HepG2 (cell line): ENCODE results near the gene SLC25A10. TPM values are rescaled to one million over a fixed set of nuclear protein-coding genes. Genes with fewer than 3 reads are reported as not detected.
A peak's percentile ranks its signal among the peaks of the same experiment; 100 is the strongest.

Experiments
- ASH2L ChIP-seq: fragments of 300-600, 200-600 bp; sonication (generic); IDR thresholded peaks from 2 replicates; pipeline ENCODE4 v1.7.0; 2017; ENCODE audit warnings: low read depth, mild to moderate bottlenecking, moderate library complexity, mixed read lengths, low read length; ENCODE audit not compliant: insufficient read length
- CENPT ChIP-seq: sonication (generic); formaldehyde crosslinking; IDR thresholded peaks from 2 replicates; pipeline ENCODE4 v1.8.0; 2022; ENCODE audit warnings: low read depth, mild to moderate bottlenecking, moderate library complexity, missing genetic modification reagents
- DPF2 ChIP-seq: sonication (generic); formaldehyde crosslinking; IDR thresholded peaks from 2 replicates; pipeline ENCODE4 v1.4.0; 2020; ENCODE audit warnings: mild to moderate bottlenecking, low read depth, missing genetic modification reagents, borderline replicate concordance
- HDAC6 ChIP-seq: fragments of 200-600 bp; sonication (generic); IDR thresholded peaks from 2 replicates; pipeline ENCODE4 v1.7.0; 2017; ENCODE audit warnings: mild to moderate bottlenecking, antibody characterized with exemption, low read length, low read depth
- NFE2L1 ChIP-seq: sonication (generic); formaldehyde crosslinking; IDR thresholded peaks from 2 replicates; pipeline ENCODE4 v1.4.0; 2020; ENCODE audit warnings: missing genetic modification reagents, mild to moderate bottlenecking, borderline replicate concordance
- ZNF251 ChIP-seq: sonication (generic); formaldehyde crosslinking; IDR thresholded peaks from 2 replicates; pipeline ENCODE4 v1.9.0; 2021; ENCODE audit warnings: mild to moderate bottlenecking, missing genetic modification reagents
- polyA plus RNA-seq, 8 experiments: library from polyadenylated mRNA; depleted of rRNA in 3 of 8; stranded (reverse) in 7 of 8; unstranded in 1 of 8; fragments of >200 nt; fragmentation: Illumina TruSeq in 4 of 8; extraction: Trizol in 4 of 8; gene quantifications; 2 replicates each; pipeline versions ENCODE4 v1.2.1 to v1.2.3, GENCODE V29; 2011 to 2016; ENCODE audit warnings: low read depth in 4 of 8, missing spikeins in 1 of 8, mixed read lengths in 1 of 8; ENCODE audit not compliant: insufficient read depth in 1 of 8
- total RNA-seq, 5 experiments: library from RNA; depleted of rRNA; stranded (reverse); fragments of >200 nt; fragmentation: Illumina TruSeq; extraction: Trizol; gene quantifications; 2 replicates each; pipeline ENCODE4 v1.2.3, GENCODE V29; 2016; ENCODE audit warnings: low read depth in 1 of 5
- TF ChIP-seq, protein P1 (sequence below): sonication (generic); formaldehyde crosslinking; IDR thresholded peaks from 2 replicates; pipeline ENCODE4 v1.9.0; 2021; ENCODE audit warnings: missing genetic modification reagents, borderline replicate concordance
- TF ChIP-seq, protein P2 (sequence below): sonication (generic); formaldehyde crosslinking; IDR thresholded peaks from 2 replicates; pipeline ENCODE4 v1.5.0; 2020; ENCODE audit warnings: mild to moderate bottlenecking, missing genetic modification reagents, borderline replicate concordance
- TF ChIP-seq, protein P3 (sequence below): IDR thresholded peaks from 2 replicates; pipeline ENCODE4 v1.6.1; 2012; ENCODE audit warnings: inconsistent platforms
- TF ChIP-seq, protein P4 (sequence below): sonication (generic); formaldehyde crosslinking; IDR thresholded peaks from 2 replicates; pipeline ENCODE4 v1.4.0; 2020; ENCODE audit warnings: missing genetic modification reagents
- TF ChIP-seq, protein P5 (sequence below): sonication (generic); formaldehyde crosslinking; IDR thresholded peaks from 2 replicates; pipeline ENCODE4 v1.4.0; 2020; ENCODE audit warnings: missing genetic modification reagents, mild to moderate bottlenecking, borderline replicate concordance
- TF ChIP-seq, protein P6 (sequence below): sonication (generic); formaldehyde crosslinking; IDR thresholded peaks from 2 replicates; pipeline ENCODE4 v1.5.0; 2020; ENCODE audit warnings: missing genetic modification reagents
- TF ChIP-seq, protein P7 (sequence below): sonication (generic); formaldehyde crosslinking; conservative IDR thresholded peaks from 2 replicates; pipeline ENCODE4 v1.4.0; 2020; ENCODE audit warnings: missing genetic modification reagents

The SLC25A10 gene
- total and polyA plus RNA-seq, 2 of the 13 experiments (the other 11 are each of a cell fraction or from before 2014, with no cell fraction given), result 46.5 to 140 TPM

DNA sequence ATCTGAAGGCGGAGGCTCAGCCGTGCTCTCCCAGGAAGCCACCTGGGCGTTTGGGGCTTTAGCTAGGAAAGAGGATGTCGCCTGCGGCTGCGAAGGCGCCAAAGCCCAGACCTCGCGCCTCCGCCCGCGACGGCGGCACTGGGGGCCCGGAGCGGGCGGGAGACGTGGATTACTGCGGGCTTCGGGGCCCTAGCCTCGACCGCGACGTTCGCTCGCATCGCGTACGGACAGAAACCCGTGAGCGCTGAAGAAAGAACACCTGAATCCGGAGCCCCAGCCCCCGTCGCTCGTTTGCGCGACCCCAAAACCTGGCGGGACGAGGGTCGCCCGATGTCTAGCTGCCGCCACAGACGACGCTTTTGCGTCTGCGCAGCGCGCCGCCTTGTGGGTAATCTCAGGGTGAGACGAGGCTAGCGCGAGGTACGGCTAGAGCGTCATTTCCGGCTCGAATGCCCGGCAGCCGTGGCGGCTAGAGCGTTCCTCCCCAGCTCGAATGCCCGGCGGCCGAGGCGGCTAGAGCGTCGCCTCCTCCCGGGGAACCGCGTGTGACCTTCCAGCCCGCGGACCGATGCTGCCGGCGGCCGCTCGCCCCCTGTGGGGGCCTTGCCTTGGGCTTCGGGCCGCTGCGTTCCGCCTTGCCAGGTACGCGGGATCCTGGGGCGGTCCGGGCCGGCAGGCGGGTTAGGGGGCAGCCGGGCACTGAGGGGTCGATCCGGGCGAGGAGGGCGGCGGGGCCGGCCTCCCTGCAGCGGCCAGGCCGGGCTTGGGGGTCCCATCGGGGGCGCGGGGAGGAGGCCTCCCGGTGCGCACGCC lies 8.9 kb upstream of the SLC25A10 start, which contains the start of gene MRPL12 (continued):
- TF ChIP-seq NFE2L1 (CRISPR knock-in tag) (no peak; the same call in 1 of the 2 replicates), CENPT (CRISPR knock-in tag) (peak; percentile 92), HDAC6 (no peak), DPF2 (CRISPR knock-in tag) (no peak), ZNF251 (0 out of 2 replicates have a peak, but pooled peaks have one; percentile 71), ASH2L (peak; percentile 78)
- TF ChIP-seq, protein P1, sequence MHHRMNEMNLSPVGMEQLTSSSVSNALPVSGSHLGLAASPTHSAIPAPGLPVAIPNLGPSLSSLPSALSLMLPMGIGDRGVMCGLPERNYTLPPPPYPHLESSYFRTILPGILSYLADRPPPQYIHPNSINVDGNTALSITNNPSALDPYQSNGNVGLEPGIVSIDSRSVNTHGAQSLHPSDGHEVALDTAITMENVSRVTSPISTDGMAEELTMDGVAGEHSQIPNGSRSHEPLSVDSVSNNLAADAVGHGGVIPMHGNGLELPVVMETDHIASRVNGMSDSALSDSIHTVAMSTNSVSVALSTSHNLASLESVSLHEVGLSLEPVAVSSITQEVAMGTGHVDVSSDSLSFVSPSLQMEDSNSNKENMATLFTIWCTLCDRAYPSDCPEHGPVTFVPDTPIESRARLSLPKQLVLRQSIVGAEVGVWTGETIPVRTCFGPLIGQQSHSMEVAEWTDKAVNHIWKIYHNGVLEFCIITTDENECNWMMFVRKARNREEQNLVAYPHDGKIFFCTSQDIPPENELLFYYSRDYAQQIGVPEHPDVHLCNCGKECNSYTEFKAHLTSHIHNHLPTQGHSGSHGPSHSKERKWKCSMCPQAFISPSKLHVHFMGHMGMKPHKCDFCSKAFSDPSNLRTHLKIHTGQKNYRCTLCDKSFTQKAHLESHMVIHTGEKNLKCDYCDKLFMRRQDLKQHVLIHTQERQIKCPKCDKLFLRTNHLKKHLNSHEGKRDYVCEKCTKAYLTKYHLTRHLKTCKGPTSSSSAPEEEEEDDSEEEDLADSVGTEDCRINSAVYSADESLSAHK (CRISPR knock-in tag), result no peak
- TF ChIP-seq, protein P2, sequence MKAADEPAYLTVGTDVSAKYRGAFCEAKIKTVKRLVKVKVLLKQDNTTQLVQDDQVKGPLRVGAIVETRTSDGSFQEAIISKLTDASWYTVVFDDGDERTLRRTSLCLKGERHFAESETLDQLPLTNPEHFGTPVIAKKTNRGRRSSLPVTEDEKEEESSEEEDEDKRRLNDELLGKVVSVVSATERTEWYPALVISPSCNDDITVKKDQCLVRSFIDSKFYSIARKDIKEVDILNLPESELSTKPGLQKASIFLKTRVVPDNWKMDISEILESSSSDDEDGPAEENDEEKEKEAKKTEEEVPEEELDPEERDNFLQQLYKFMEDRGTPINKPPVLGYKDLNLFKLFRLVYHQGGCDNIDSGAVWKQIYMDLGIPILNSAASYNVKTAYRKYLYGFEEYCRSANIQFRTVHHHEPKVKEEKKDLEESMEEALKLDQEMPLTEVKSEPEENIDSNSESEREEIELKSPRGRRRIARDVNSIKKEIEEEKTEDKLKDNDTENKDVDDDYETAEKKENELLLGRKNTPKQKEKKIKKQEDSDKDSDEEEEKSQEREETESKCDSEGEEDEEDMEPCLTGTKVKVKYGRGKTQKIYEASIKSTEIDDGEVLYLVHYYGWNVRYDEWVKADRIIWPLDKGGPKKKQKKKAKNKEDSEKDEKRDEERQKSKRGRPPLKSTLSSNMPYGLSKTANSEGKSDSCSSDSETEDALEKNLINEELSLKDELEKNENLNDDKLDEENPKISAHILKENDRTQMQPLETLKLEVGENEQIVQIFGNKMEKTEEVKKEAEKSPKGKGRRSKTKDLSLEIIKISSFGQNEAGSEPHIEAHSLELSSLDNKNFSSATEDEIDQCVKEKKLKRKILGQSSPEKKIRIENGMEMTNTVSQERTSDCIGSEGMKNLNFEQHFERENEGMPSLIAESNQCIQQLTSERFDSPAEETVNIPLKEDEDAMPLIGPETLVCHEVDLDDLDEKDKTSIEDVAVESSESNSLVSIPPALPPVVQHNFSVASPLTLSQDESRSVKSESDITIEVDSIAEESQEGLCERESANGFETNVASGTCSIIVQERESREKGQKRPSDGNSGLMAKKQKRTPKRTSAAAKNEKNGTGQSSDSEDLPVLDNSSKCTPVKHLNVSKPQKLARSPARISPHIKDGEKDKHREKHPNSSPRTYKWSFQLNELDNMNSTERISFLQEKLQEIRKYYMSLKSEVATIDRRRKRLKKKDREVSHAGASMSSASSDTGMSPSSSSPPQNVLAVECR (CRISPR knock-in tag), result peak; percentile 99
- TF ChIP-seq, protein P3, sequence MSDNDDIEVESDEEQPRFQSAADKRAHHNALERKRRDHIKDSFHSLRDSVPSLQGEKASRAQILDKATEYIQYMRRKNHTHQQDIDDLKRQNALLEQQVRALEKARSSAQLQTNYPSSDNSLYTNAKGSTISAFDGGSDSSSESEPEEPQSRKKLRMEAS, result peak; percentile 97
- TF ChIP-seq, protein P4, sequence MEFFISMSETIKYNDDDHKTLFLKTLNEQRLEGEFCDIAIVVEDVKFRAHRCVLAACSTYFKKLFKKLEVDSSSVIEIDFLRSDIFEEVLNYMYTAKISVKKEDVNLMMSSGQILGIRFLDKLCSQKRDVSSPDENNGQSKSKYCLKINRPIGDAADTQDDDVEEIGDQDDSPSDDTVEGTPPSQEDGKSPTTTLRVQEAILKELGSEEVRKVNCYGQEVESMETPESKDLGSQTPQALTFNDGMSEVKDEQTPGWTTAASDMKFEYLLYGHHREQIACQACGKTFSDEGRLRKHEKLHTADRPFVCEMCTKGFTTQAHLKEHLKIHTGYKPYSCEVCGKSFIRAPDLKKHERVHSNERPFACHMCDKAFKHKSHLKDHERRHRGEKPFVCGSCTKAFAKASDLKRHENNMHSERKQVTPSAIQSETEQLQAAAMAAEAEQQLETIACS (CRISPR knock-in tag), result peak; percentile 68; the same call in 1 of the 2 replicates
- TF ChIP-seq, protein P5, sequence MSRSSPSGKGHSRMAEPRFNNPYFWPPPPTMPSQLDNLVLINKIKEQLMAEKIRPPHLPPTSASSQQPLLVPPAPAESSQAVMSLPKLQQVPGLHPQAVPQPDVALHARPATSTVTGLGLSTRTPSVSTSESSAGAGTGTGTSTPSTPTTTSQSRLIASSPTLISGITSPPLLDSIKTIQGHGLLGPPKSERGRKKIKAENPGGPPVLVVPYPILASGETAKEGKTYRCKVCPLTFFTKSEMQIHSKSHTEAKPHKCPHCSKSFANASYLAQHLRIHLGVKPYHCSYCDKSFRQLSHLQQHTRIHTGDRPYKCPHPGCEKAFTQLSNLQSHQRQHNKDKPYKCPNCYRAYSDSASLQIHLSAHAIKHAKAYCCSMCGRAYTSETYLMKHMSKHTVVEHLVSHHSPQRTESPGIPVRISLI (CRISPR knock-in tag), result no peak; the same call in none of the 2 replicates
- TF ChIP-seq, protein P6, sequence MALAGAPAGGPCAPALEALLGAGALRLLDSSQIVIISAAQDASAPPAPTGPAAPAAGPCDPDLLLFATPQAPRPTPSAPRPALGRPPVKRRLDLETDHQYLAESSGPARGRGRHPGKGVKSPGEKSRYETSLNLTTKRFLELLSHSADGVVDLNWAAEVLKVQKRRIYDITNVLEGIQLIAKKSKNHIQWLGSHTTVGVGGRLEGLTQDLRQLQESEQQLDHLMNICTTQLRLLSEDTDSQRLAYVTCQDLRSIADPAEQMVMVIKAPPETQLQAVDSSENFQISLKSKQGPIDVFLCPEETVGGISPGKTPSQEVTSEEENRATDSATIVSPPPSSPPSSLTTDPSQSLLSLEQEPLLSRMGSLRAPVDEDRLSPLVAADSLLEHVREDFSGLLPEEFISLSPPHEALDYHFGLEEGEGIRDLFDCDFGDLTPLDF, result peak; percentile 85
- TF ChIP-seq, protein P7, sequence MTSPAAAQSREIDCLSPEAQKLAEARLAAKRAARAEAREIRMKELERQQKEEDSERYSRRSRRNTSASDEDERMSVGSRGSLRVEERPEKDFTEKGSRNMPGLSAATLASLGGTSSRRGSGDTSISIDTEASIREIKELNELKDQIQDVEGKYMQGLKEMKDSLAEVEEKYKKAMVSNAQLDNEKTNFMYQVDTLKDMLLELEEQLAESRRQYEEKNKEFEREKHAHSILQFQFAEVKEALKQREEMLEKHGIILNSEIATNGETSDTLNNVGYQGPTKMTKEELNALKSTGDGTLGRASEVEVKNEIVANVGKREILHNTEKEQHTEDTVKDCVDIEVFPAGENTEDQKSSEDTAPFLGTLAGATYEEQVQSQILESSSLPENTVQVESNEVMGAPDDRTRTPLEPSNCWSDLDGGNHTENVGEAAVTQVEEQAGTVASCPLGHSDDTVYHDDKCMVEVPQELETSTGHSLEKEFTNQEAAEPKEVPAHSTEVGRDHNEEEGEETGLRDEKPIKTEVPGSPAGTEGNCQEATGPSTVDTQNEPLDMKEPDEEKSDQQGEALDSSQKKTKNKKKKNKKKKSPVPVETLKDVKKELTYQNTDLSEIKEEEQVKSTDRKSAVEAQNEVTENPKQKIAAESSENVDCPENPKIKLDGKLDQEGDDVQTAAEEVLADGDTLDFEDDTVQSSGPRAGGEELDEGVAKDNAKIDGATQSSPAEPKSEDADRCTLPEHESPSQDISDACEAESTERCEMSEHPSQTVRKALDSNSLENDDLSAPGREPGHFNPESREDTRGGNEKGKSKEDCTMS (CRISPR knock-in tag), result no peak
